Spleen (tissue), 7 donors: ENCODE measurements around the gene CHD6.

Experiments
- CTCF ChIP-seq, 11 experiments: fragments of 200-600 bp in 7 of 11; fragments of 450-650 bp in 4 of 11; sonication (generic) in 4 of 11; IDR thresholded peaks in 8 of 11; conservative IDR thresholded peaks in 3 of 11; 1 replicate in 7 of 11; 2 replicates in 4 of 11; pipeline versions ENCODE4 v1.4.0 to v1.8.0; 2016 to 2021; ENCODE audit warnings: antibody characterized with exemption in 11 of 11, inconsistent platforms in 4 of 11, mild to moderate bottlenecking in 1 of 11
- POLR2A ChIP-seq, 3 donors: fragments of 450-650 bp; IDR thresholded peaks; one replicate each; pipeline ENCODE4 v1.5.1; 2017; ENCODE audit warnings: antibody characterized with exemption in 3 of 3, mild to moderate bottlenecking in 1 of 3
- POLR2AphosphoS5 ChIP-seq, 3 donors: sonication (generic); formaldehyde crosslinking; IDR thresholded peaks; one replicate each; pipeline ENCODE4 v1.5.1; 2017; ENCODE audit warnings: antibody characterized with exemption in 3 of 3
- donor health status: DM: no; HTN: no; CAD: no; lungs with moderate emphysema.
- donor health status: DM: no; HTN: no; CAD: no.
- donor health status: DM: no; HTN: no; CAD: no.

GRCh38 chr20:41570557-41570956 is 47.6 kb downstream of the CHD6 start:
- TF ChIP-seq CTCF (IDR thresholded peaks at IDR 0.05 in 8 of 11, conservative IDR thresholded peaks at IDR 0.05 in 3 of 11) (no peak), POLR2AphosphoS5 (IDR thresholded peaks at IDR 0.05) (no peak), POLR2A (IDR thresholded peaks at IDR 0.05) (no peak)
